Stimulated activated CD4-positive, alpha-beta T cell treated with anti-CD3 and anti-CD28 coated beads, TNF-alpha, amount 100 ng/mL, for 1 hour (primary cell): ENCODE results near the gene PDE5A.
"Not testable (repeated sequence)": the region's sequence is repeated elsewhere in the genome, so short reads cannot be mapped to it uniquely, and the experiment has no call there.

Source experiments
- DNase-seq, 3 donors: peaks; one replicate each; pipeline ENCODE4 v3.0.0-alpha.2; 2020; ENCODE audit warnings: low read depth in 3 of 3, low spot score in 1 of 3

The PDE5A gene

DNA sequence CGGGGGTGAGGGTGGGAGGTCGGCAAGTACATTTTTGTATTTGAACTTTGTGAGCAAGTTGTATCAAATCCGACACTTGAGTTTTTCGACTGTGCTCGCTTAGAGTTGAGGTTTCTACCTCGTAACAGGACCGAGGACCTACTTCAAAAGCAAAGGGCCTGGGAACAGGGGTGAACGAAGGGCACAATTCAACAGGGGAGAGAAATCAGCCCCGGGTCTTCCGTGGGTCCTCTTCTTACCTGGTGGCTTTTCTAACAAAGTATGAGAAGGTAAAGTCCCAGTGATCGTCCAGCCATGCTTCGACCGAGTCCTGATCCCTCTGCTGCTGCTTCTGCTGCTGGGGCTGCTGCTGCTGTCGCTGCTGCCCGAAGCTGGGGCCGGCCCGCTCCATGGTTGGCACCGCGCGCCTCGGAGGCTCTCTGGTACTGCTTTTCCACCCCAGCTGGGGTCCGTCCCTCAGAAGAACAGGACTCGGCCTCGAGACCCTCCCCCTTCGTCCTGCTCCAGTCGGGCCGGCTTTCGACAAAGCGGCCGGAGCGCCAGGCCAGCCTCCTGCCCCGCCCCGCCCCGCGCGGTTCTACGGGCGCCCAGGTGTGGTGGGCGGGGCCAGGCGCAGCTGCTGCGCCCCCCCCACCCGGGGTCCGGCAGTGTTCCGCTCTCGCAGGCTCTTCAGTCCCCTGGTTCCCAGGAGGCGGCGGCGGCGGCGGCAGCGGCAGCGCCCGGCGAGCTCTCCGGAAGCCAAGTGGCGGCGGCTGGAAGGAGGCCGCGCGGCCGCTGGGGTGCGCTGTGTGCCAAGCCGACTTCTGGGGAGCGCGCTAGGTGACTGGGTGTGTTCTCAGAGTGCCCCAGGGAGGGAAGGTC, at the start of gene PDE5A:
Gene PDE5A, minus strand, starts transcription at position 524 of the 861 bp plus-strand sequence. Its CDS starts 133 bp downstream, at position 391.
- peak; percentile 21 to 72 (median 49) for DNase-seq

DNA sequence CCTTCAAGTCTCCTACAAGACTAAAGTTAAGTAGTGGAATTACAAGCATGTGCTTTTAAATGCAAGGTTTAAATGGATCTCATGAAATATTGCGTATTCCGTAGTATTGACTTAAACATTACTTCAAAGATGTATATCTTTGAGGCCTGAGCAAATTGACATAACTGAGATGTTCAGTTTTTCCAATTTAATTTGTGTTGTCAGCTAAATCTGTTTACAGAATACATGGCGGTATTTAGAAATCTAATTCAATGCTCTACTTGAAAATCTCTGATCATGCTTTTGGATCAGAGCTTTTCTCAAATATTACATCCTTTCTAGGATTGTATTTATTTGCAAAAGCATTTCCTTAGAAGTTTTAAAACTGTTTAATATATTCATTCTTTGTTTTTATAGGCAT, 47.5 kb upstream of the PDE5A start:
- no peak for DNase-seq

DNA sequence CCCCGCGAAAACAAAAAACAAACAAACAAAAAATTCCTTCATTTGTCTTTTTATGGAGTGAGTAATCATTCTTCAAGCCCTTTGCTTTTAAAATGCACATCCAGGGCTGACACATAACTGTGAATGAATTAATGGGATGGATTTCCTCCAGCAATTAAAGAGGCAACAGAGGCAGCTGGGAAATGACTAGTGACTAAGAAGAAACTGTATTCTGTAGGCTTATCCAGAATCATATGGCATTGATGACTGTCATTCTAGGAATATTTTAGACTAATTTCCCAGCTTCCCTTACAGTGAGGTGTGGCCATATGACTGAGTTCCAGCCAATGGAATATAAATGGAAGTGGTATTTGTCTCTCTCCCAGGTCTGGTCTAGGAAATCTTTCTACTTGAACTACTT, 46.8 kb upstream of the PDE5A start:
- no peak for DNase-seq

DNA sequence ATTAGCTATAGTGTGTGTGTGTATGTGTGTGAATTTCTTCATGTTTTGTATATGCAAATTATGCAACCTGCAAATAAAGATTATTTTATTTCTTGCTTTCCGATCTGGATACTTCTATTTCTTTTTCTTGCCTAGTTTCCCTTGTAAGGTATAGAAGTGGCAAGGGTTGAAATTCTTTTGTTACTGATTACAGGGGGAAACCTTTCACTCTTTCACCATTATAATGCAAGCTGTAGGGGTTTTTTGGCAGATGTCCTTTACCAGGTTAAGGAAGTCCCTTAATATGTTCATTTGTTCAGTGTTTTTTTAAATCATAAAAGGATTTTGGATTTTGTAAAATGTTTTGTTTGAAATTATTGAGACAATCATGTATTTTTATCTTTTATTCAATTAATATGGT, 44.3 kb upstream of the PDE5A start:
- no peak for DNase-seq

DNA sequence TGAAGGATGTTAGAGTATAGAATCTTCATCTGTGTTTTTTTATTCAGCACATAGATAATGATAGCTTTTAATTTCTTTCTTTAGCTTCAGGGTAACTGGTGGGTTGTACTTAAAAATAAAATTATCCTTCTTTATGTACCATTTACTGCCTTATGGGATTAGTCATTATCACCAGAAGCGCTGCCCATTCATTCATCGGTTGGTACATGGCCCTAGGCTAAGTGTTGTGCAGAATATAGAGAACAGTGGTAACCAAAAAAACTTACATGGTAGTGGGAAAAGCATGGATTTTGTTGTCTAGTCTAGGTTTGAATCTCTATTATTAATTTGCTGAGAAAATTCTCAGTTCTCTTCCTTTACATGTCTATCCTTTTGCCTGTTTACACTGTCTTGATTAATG, 43.5 kb upstream of the PDE5A start:
- no peak for DNase-seq

DNA sequence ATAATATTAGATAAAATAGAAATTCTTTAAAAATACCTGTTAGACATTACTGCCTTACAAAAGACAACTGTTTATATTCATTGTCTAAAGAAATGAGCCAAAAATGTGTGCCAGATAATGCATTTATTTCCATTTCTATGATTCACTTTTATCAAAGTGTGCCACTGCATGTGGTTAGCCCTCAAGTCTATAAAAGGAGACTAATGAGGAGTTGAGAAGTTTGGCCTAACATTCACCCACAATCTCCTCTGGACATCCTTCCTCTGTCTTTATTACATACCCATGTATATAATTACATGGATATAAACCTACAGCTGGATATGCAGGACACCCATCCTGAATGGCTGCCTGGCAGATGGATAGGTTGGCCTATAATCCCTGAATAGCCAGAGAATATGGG, 42.6 kb upstream of the PDE5A start:
- no peak for DNase-seq

DNA sequence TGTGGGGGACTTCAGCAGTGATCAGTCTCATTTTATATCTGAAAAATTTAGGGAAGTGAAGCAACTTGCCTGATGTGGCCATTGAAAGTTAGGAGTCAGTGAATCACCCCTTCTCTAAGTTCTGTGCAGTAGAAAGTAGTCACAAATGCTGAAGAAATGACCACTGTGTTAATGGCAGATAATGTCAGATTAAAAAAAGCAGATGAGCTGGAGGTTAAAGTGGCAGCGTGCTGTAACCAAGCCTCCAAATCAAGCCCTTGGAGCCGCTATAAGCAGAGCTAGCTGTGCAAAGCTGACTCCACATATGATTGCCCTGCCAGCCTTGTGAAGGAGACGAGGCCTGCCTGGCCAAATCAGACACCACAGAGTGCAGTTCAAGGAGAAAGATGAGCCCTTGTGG, 39.2 kb upstream of the PDE5A start:
- no peak for DNase-seq

DNA sequence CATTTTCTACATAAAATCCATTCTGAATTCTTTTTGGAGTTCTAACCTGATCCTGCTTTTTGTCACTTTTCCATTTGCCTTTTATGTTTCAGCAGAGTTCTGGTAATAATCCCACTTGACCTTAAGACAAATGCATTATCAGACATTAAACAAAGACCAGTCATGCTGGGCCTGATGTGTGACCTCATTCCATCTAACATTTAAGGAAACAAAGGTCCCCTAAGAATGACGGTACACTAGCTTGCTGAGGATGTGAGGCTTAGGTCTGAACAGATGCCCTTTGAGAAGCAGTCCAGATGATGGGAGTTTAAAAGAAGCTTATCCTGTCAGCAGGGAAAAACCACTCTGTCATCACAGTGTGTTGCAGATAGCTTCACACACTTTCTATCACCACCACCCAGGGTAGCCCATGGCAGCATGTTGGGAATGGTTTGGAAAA, 38.1 kb upstream of the PDE5A start:
- DNase-seq, result no peak

DNA sequence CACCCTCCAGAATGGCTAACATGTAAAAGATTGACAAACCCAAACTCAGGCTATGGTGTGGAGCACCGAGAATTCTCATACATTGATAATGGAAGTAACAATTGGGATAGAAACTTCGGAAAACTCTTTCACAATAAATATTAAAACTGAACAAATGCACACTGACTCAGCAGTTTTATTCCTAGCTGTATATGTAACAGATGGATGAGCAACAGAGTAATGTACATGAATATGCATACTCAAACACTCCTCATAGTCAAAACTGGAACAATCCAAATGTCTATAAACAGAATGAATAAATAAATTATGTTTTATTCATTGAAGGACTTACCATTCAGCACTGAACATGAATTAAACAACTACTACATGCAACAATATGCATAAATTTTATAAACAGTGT, 37.1 kb upstream of the PDE5A start:
- no peak for DNase-seq

DNA sequence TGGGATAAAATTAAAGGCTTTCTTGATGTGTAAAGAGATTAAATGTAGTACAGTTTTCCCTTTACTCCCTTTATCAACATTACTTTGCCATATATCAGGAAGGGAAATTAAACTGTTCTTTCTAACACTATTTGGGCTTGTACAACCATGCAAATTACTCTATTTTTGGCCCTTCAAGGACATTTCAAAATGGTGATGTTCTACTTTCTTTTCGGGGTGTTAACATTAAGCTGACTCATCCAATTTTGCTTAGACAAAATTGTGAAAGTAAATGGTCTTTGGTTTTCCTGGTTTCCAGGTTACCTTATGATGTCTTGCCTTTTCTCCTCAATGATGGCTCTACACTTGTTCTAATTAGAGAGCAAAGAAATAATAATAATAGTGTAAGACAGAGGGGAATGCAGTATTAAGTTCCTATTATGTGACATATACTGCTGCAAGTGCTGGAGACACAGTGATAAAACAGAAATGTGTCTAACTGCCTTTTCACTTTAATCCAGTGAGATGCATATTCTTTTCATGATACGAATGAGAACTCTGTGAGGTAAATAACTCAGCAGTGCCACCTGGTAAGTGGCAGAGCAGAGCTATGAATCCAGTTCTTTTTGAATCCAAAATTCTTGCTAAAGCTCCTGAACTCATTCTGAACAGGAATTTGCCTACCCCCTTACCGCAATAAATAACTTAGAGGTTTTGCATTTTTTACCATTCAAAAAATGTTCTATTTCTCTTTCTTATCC, 35.7 kb upstream of the PDE5A start:
- no peak for DNase-seq

DNA sequence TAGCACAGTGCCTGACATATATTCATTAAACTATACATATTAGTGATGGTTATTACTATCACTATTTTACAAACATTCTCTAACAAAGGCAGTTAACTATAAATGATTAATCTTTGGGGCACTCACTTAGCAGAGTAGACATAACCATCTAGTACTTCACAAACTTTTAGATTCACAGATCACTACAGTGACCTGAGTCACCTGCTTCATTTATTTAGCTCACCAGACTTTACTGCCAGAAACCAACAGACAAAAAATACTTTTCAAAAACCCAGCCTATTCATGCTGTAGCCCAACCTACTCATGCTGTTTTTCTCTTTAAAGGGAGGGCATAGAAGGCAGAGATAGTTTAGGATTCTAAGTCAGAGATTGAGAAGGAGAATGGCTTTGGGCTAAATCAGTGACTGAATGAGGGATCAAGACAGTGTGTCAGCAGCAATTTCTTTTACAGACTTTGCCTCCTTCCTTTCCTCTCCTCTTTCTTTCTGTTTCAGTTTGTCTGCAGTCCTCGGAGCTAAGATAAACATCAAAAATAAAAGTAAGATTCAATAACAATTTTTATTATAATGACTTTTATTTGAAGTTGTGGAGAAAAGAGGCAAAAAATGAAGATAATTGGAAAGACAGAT, 34.7 kb upstream of the PDE5A start:
- no peak for DNase-seq

DNA sequence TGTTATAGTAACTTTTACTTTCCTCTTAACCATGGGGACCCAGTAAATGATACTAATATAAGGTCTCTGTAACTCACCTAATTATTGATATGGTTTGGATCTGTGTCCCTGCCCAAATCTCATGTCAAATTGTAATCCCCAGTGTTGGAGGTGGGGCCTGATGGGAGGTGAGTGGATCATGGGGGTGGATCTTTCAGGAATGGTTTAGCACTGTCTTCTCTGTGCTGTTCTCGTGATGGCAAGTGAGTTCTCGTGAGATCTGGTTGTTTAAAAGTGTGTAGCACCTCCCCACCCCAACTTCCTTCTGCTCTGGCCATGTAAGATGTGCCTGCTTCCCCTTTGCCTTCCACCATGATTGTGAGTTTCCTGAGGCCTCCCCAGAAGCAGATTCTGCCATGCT, 34.0 kb upstream of the PDE5A start:
- DNase-seq, result not testable (repeated sequence)

DNA sequence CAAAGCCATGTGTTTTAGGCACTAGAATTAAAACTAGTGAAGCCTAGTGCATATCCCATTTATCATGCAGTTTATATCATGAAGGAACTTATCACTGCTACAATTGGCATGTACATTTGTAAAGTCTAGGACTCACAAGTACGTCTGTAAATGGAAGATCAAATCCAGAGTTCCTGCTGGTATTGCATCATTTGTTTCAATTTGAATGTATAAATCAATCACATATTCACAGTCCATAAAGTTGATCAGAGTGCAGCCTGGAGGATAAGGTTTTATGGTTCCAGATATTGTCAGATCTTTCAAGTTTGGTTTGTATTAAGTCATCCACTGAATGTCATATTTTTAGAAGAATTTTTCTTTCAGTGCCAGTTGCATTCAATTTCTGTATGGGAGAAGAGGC, 32.6 kb upstream of the PDE5A start:
- no peak for DNase-seq

DNA sequence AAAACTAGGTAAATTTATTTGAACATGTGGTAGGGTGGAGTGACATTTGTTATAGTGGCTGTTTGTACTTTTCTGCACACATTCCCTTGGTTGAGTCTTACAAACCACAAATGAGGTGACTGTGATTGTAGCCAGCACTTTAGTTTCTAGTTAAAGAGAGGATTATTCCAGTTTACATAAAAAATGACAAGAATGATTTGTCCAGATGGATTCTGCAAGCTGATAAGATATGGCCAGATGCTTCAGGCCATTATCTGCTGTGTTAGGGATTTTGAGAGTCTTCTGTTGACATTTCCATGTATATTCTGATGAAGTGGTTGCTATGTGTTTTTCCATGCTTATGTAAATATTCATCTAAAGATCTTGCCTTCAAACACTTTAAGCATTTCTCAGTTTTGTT, 31.0 kb upstream of the PDE5A start:
- DNase-seq, result no peak

DNA sequence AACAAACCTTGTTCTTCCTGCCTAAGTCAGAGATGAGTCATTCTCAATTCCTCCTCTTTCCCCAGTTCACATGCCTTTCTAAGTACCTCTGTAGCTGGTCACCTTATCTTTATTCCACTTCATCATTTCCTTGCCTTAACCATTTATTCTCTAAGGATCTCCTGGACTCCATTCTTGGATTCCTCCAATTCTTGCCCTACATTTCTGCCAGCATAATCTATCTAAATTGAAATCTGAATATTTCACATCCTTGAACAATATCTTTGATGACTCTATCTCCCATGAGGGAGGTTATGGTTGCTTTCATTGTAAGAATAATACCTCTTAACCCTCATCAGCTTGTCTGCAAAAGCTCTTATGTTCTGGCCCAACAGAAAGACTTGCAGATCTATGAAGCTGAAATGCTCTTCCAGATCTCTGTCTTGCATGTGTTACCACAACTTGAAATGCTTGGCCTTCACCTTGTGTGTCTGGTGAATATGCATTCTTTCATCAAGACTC, 28.6 kb upstream of the PDE5A start:
- DNase-seq, result no peak

DNA sequence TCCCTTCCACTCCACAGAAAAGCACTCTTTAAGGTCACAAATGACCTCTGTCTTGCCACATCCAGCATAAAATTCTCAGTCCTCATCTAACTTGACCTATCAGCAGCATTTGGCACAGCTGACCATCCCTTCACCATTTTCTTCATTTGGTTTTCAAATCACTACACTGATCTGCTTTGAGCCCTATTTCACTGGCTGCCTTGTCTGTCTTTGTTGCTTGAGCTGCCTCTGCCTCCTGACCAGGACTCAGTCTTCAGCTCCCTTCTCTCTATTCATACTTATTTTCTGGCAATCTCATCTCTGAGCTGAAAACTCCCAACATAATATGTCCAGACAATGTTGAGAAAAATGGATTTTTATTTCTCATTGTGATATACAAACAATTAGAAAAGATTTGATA, 27.7 kb upstream of the PDE5A start:
- DNase-seq, result no peak

DNA sequence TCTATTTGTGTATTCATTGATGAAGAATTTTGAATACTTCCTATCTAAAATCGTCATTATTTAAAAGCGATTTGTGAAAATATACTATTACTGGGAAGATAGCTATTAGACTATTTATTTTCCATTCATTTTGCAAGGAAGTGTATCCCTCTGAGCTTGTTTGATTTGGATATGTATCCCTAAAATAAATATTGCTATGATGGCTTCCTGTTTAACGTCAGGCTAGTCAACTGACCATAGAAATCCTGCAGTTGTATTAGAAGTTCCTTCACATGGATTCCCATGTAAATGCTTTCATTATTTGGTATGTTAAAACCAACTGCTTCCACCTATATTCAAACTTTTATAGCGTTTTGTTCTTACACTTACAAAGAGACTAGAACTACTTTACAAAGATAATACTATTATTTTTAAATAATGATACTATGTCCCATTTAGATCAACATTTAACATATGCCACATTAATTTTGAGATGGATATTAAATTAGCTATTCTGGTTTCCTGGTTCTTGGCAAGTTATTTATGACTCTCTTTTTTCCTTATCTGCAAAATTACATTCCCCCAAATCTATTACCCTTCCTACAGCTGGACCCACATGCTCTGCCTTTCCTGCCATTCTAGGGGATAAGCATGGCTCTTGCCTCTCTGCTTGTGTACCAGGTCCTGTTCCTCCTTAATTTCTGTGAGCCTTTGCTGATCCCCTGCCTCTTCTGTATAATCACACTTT, 26.7 kb upstream of the PDE5A start:
- no peak for DNase-seq

DNA sequence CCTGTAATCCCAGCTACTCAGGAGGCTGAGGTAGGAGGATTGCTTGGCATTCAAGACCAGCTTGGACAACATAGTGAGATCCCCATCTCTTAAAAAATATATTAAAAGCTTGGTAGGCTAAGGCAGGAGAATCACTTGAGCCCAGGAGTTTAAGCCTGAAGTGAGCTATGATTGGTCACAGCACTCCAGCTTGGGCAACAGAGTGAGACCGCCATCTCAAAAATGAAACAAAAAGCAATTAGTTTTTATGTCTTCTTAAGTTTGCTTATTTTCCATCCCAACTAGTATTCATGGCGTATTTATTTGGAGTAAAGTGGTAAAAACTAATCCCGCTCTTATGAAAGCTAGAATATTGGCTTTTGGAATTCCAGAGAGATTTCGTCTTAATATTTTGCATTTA, 25.4 kb upstream of the PDE5A start:
- no peak for DNase-seq

DNA sequence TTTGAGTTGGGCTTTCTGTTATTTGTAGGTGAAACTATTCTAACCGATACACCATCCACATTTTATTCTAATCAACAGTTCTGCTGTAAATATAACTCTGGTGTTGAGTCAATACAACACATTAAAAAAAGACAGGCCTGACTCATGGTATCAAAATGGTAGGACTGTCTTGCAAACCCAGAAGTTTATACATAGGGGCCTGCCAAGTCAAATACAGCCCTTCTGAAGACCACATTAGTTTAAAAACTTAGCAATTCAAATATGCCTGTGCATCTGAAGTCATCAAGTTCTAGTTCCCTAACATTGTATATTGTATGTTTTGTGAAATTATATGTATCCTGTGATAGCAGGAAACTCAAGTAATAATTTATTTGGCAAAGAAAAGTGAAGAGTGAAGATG, 24.4 kb upstream of the PDE5A start:
- no peak for DNase-seq

DNA sequence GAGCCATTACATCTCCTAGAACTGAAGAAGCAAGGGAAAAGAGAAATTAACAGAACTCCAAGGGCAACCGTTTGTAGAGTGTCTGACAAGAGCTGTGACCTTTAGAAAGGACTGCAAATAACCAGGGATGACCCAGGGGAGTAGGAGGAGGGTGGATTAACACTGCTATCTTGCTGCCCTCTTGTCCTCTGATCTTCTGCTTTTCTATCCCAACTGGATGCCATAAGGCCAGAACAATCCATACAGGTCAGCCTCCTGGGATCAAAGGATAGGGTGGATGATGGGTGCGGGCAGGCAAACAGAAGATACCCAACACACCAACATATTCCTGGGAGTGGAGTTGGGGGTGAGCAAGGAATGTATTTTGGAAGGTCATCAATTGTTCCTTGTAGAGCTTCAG, 19.8 kb upstream of the PDE5A start:
- no peak for DNase-seq

DNA sequence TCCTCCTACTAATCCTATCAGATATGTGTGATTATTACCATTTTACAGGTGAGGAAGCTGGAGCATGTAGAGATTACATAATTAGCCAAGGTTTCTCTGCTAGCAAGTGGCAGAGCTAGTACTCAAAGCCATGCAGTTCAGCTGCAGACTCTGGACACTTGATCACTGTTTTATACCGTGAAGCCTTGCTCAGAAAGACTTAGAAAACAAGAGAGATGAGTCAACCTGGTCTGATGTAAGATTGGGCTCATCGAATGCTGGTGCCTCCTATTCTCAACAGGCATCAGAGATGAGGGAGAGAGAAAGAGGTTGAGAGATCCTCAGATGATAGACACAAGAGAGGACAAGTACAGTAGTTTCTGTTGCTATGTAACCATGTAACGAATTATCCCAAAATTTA, 19.0 kb upstream of the PDE5A start:
- DNase-seq, result no peak
